NT2/D1 (cell line): ENCODE measurements around the gene DNMT3A.

Experiments
- SUZ12 ChIP-seq: IDR thresholded peaks from 2 replicates; pipeline ENCODE4 v1.6.1; 2011; ENCODE audit not compliant: insufficient read length, insufficient read depth; ENCODE audit errors: extremely low read depth
- YY1 ChIP-seq: IDR thresholded peaks from 2 replicates; pipeline ENCODE4 v1.6.1; 2011; ENCODE audit not compliant: insufficient read length, insufficient read depth
- ZNF274 ChIP-seq: IDR thresholded peaks from 2 replicates; pipeline ENCODE4 v1.6.1; 2011; ENCODE audit warnings: mild to moderate bottlenecking, low read depth, low read length

DNA sequence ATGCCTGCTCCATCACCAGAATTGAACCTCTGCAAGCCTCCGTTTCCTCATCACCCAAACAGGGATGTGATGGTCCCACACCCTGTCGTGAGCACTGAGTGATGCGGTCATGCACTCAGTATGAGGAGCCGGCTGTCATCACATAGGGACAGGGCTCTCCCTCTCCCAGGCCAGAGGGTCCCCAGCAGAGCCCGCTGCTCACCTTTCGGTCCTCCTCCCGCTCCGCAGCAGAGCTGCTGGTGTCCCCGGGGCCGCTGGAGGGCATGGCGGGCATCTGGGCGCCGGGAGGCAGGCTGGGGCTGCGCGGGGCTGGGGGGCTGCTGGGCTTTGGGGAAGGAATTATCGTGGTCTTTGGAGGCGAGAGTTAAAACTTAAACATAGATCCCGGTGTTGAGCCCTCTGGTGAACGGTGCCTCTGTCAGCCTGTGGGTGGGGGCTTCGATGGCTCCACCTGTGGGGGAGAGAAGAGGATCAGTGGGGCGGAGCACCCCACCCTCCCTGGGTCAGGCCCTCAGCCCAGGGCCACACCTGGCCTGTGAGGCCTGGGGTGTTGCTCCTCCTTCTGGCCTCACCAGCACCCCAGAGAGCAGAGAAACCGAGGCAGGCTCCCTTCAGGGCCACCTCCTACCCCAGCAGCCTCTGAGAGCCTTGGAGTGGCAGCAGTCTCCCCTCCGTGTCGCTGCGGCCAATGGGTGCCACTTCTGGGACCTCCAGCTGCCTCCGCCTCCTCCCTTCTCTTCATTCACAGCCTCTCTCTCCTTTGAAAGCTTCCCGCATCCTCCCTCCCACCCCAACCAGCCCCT, 27.8 kb downstream of the DNMT3A start:
- no peak for TF ChIP-seq YY1
- no peak for TF ChIP-seq ZNF274
- TF ChIP-seq SUZ12: no peak
